GM13977 (cell line): Measurements from ENCODE around the gene TSGA10.
"Not testable (repeated sequence)": the region's sequence is repeated elsewhere in the genome, so short reads cannot be mapped to it uniquely, and the experiment has no call there.

Source experiments
- DNase-seq: peaks from one replicate; pipeline ENCODE4 v3.0.0; 2012; ENCODE audit warnings: low spot score
- CTCF ChIP-seq: IDR thresholded peaks from 2 replicates; pipeline ENCODE4 v1.5.1; 2012; ENCODE audit warnings: mild to moderate bottlenecking, control low read depth; ENCODE audit not compliant: insufficient read depth; ENCODE audit errors: extremely low read depth, missing control alignments
- in situ Hi-C: fragments of 300-500 bp; cut with MboI; formaldehyde crosslinking; loops from one replicate; pipeline ENCODE4 v1.12.0; 2022; ENCODE audit warnings: low sequenced_read_pairs, low pct_unique_long_range_greater_than_20kb, mixed read lengths, inconsistent platforms; ENCODE audit not compliant: unreplicated experiment

The TSGA10 gene

GRCh38 chr2:99035920-99036319, 118.8 kb downstream of the TSGA10 start:
- DNase-seq = no peak
- no peak for TF ChIP-seq CTCF
- in situ Hi-C loops = no loop called here

GRCh38 chr2:99032786-99033185, 122.0 kb downstream of the TSGA10 start:
- no peak for TF ChIP-seq CTCF
- DNase-seq = no peak
- in situ Hi-C loops = no loop called here

GRCh38 chr2:99032001-99032400, 122.7 kb downstream of the TSGA10 start:
- TF ChIP-seq CTCF = no peak
- in situ Hi-C loops = no loop called here
- no peak for DNase-seq

- in situ Hi-C loops = no loop called here
- DNase-seq = no peak
- TF ChIP-seq CTCF = no peak
These were observed 123.3 kb downstream of the TSGA10 start for GRCh38 chr2:99031481-99031880.

GRCh38 chr2:99028558-99028957, 126.2 kb downstream of the TSGA10 start:
- in situ Hi-C loops = no loop called here

GRCh38 chr2:99027856-99028255, 126.9 kb downstream of the TSGA10 start:
- TF ChIP-seq CTCF = no peak
- no peak for DNase-seq
- in situ Hi-C loops = no loop called here

More at GRCh38 chr2:99028558-99028957, 126.2 kb downstream of the TSGA10 start:
- DNase-seq = no peak
- TF ChIP-seq CTCF = no peak

GRCh38 chr2:99000708-99001107, 154.0 kb downstream of the TSGA10 start:
- no peak for DNase-seq
- in situ Hi-C loops = no loop called here
- TF ChIP-seq CTCF = no peak

GRCh38 chr2:98988695-98989094, 166.0 kb downstream of the TSGA10 start:
- in situ Hi-C loops, DNase-seq: not testable (repeated sequence)
